Measurements from ENCODE around the gene RBAK. TPM values are rescaled to one million over a fixed set of nuclear protein-coding genes. Genes with fewer than 3 reads are reported as not detected.
"Not testable (repeated sequence)": the region's sequence is repeated elsewhere in the genome, so short reads cannot be mapped to it uniquely, and the experiment has no call there.

Gene RBAK
- total RNA-seq, 1 experiment from 2014 or later = 14.8 TPM

DNA sequence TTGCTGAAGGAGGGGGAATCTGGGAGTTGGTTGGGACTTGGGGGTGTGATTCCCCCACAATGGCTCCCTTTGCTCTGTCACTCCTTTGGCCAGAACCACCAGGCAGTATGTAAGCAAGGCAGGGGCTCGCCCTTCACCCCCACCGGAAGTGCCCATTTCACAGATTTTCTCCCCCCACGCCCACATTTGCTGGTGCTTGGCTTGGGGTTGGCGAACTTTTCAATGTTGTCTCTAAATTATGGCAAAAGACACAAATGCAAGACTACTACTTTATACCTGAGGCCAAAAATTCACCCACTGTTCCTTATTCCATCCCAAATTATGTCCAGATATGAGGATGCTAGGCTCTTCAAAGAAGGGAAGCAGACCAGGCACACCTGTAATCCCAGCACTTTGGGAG lies 24.5 kb downstream of the RBAK start:
- no peaks in the 10 kb centered on the region for H3K27me3 ChIP-seq (ENCODE audit: control insufficient read depth, insufficient read depth, low read length)
- TF ChIP-seq TCF7L2 (IDR thresholded peaks at IDR 0.05; ENCODE audit: low read depth, low read length) = no peak
- BruUV-seq (replicated peaks) = no TSS peak
- intact Hi-C loops (cut with micrococcal nuclease; ENCODE audit: unreplicated experiment) (no loop called here), in situ Hi-C loops (cut with HindIII; ENCODE audit: low pct_unique_long_range_greater_than_20kb, low sequenced_read_pairs) (no loop called here)
- POLR2A ChIA-PET = no interaction called here
- no peaks in the 10 kb centered on the region for H3K36me3 ChIP-seq (ENCODE audit: control insufficient read depth, insufficient read depth, low read length)
- no peak overlapping the region for H3K27ac ChIP-seq (ENCODE audit: low read length)
- no peak overlapping the region for H3K4me3 ChIP-seq (ENCODE audit: low read depth in 2 of 2, low read length in 2 of 2)
- DNase-seq (ENCODE audit: low read depth, low spot score) (no peak), ATAC-seq (no peak)
- CTCF ChIA-PET = no interaction called here
- H3K9me3 ChIP-seq (ENCODE audit: control insufficient read depth, insufficient read depth, low read depth, low read length) = peaks cover 44% of the 10 kb centered on the region
- no peaks in the 10 kb centered on the region for H3K4me1 ChIP-seq (ENCODE audit: control insufficient read depth, insufficient read depth, low read length)

DNA sequence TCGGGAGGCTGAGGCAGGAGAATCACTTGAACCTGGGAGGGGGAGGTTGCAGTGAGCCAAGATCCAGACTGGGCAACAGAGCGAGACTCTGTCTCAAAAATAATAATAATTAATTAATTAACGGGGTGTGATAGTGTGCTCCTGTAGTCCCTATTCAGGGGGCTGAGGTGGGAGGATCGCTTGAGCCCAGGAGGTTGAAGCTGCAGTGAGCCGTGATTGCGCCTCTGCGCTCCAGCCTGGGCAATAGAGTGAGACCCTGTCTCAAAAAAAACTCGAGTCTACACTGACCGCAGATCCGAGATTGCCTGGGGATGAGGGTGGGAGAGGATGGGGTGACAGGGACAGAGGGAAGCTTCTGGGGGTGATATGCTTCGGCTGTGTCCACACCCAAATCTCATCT lies 29.5 kb downstream of the RBAK start:
- H3K4me3 ChIP-seq (ENCODE audit: low read depth in 2 of 2, low read length in 2 of 2); intact Hi-C loops (cut with micrococcal nuclease; ENCODE audit: unreplicated experiment); H3K4me1 ChIP-seq (ENCODE audit: control insufficient read depth, insufficient read depth, low read length); POLR2A ChIA-PET; CTCF ChIA-PET; ATAC-seq; H3K27ac ChIP-seq (ENCODE audit: low read length); H3K9me3 ChIP-seq (ENCODE audit: control insufficient read depth, insufficient read depth, low read depth, low read length); DNase-seq (ENCODE audit: low read depth, low spot score); H3K27me3 ChIP-seq (ENCODE audit: control insufficient read depth, insufficient read depth, low read length); BruUV-seq (replicated peaks); H3K36me3 ChIP-seq (ENCODE audit: control insufficient read depth, insufficient read depth, low read length); in situ Hi-C loops (cut with HindIII; ENCODE audit: low pct_unique_long_range_greater_than_20kb, low sequenced_read_pairs): not testable (repeated sequence)

DNA sequence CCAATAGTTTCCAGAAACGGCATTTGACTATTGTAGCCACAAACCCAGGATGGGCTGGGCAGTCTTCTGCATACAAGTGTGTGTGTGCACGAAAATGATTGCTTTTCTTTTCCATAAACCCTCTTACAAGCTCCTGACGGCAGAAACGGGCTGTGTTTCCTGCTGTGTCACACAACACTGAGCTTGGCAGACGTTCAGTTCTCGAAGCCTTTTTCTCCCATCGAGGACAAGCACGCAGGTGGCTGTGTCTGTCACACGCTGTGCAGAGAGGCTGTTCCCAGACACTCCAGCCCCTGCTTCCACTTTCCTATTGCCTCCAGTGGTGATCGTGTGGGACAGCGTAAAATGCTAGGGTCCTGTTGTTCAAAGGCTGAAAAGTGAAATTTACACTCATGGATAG lies 32.1 kb downstream of the RBAK start:
- Histone ChIP-seq H3K27me3 (ENCODE audit: control insufficient read depth, insufficient read depth, low read length) (no peaks in the 10 kb centered on the region), H3K9me3 (ENCODE audit: control insufficient read depth, insufficient read depth, low read depth, low read length) (no peaks in the 10 kb centered on the region), H3K36me3 (ENCODE audit: control insufficient read depth, insufficient read depth, low read length) (no peaks in the 10 kb centered on the region), H3K27ac (ENCODE audit: low read length) (no peak overlapping the region), H3K4me1 (ENCODE audit: control insufficient read depth, insufficient read depth, low read length) (no peaks in the 10 kb centered on the region), H3K4me3 (ENCODE audit: low read depth in 2 of 2, low read length in 2 of 2) (peak overlapping the region in 1 of 2 experiments; percentile 31; a peak in 2 of 4 replicates)
- no peak for TF ChIP-seq CTCF (IDR thresholded peaks at IDR 0.05)
- TF ChIP-seq SIN3A (IDR thresholded peaks at IDR 0.05; ENCODE audit: borderline replicate concordance, insufficient read depth, low read depth, low read length) = no peak
- TF ChIP-seq POLR2AphosphoS5 (IDR thresholded peaks at IDR 0.05; ENCODE audit: low read depth, low read length) = no peak
- no peak for DNase-seq (ENCODE audit: low read depth, low spot score)
- intact Hi-C loops (cut with micrococcal nuclease; ENCODE audit: unreplicated experiment) (no loop called here), in situ Hi-C loops (cut with HindIII; ENCODE audit: low pct_unique_long_range_greater_than_20kb, low sequenced_read_pairs) (no loop called here)
- ATAC-seq = peak; percentile 46; the same call in 1 of the 2 replicates
- ChIA-PET CTCF (no interaction called here), POLR2A (no interaction called here)
- no TSS peak for BruUV-seq (replicated peaks)

DNA sequence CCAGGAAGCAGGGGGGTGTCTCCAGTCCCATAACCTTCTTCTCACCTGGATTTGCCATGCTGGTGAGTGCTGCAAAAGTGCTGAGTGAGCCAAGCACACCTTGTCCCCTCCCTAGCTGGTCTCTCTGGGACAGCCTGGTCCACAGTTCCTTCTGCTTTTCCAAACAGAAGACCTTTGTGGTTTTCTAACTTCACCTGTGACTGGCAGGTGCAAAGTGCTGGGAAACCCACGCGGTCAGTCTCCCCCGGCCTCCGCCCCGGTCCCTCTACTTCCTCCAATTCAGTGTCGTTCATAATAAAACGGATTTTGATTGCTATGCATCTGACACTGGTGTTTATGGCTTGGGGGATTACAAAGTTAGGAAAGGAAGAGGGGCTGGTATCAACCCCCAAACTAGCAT lies 37.1 kb downstream of the RBAK start:
- no peak overlapping the region for H3K4me3 ChIP-seq (ENCODE audit: low read depth in 2 of 2, low read length in 2 of 2)
- CTCF ChIA-PET = no interaction called here
- H3K27me3 ChIP-seq (ENCODE audit: control insufficient read depth, insufficient read depth, low read length) = peaks cover 3% of the 10 kb centered on the region; the same call in 1 of the 2 replicates
- no peaks in the 10 kb centered on the region for H3K36me3 ChIP-seq (ENCODE audit: control insufficient read depth, insufficient read depth, low read length)
- no peak overlapping the region for H3K27ac ChIP-seq (ENCODE audit: low read length)
- ATAC-seq (no peak), DNase-seq (ENCODE audit: low read depth, low spot score) (no peak)
- TF ChIP-seq CTCF (IDR thresholded peaks at IDR 0.05) (no peak), SIN3A (IDR thresholded peaks at IDR 0.05; ENCODE audit: borderline replicate concordance, insufficient read depth, low read depth, low read length) (no peak), POLR2AphosphoS5 (IDR thresholded peaks at IDR 0.05; ENCODE audit: low read depth, low read length) (no peak)
- TF ChIP-seq, protein P1, sequence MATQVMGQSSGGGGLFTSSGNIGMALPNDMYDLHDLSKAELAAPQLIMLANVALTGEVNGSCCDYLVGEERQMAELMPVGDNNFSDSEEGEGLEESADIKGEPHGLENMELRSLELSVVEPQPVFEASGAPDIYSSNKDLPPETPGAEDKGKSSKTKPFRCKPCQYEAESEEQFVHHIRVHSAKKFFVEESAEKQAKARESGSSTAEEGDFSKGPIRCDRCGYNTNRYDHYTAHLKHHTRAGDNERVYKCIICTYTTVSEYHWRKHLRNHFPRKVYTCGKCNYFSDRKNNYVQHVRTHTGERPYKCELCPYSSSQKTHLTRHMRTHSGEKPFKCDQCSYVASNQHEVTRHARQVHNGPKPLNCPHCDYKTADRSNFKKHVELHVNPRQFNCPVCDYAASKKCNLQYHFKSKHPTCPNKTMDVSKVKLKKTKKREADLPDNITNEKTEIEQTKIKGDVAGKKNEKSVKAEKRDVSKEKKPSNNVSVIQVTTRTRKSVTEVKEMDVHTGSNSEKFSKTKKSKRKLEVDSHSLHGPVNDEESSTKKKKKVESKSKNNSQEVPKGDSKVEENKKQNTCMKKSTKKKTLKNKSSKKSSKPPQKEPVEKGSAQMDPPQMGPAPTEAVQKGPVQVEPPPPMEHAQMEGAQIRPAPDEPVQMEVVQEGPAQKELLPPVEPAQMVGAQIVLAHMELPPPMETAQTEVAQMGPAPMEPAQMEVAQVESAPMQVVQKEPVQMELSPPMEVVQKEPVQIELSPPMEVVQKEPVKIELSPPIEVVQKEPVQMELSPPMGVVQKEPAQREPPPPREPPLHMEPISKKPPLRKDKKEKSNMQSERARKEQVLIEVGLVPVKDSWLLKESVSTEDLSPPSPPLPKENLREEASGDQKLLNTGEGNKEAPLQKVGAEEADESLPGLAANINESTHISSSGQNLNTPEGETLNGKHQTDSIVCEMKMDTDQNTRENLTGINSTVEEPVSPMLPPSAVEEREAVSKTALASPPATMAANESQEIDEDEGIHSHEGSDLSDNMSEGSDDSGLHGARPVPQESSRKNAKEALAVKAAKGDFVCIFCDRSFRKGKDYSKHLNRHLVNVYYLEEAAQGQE (IDR thresholded peaks at IDR 0.05; ENCODE audit: insufficient read depth in 1 of 2, low read depth in 2 of 2, low read length in 1 of 2) = no peak
- no peaks in the 10 kb centered on the region for H3K4me1 ChIP-seq (ENCODE audit: control insufficient read depth, insufficient read depth, low read length)
- no peaks in the 10 kb centered on the region for H3K9me3 ChIP-seq (ENCODE audit: control insufficient read depth, insufficient read depth, low read depth, low read length)
- POLR2A ChIA-PET = no interaction called here
- intact Hi-C loops (cut with micrococcal nuclease; ENCODE audit: unreplicated experiment) = loop anchor here (5.0 to 10.0 kb wide), 2 partner anchors 108 to 236 kb away; no protein-coding TSS in a partner anchor
- in situ Hi-C loops (cut with HindIII; ENCODE audit: low pct_unique_long_range_greater_than_20kb, low sequenced_read_pairs) = no loop called here
- no TSS peak for BruUV-seq (replicated peaks)

All from Panc1 (cell line).